Lower lobe of right lung (tissue), 2 donors: ENCODE results near the gene SERTM2. TPM values are rescaled to one million over a fixed set of nuclear protein-coding genes. Genes with fewer than 3 reads are reported as not detected.

ENCODE experiments used
- ATAC-seq, 2 donors: fragments of 200-7000 bp; cut with Tn5 transposase; one replicate each; pipeline ENCODE4 v1.9.1; 2020 to 2022; ENCODE audit warnings: mild to moderate bottlenecking in 2 of 2, moderate library complexity in 2 of 2
- DNase-seq: peaks from one replicate; pipeline ENCODE4 v3.0.0-alpha.2; 2020
- H3K27ac ChIP-seq: fragments of 200-600 bp; one replicate; pipeline ENCODE4 v1.8.0; 2022
- H3K27me3 ChIP-seq: fragments of 200-600 bp; one replicate; pipeline ENCODE4 v1.8.0; 2022; ENCODE audit warnings: low read depth
- H3K36me3 ChIP-seq: fragments of 200-600 bp; one replicate; pipeline ENCODE4 v1.8.0; 2022; ENCODE audit warnings: mild to moderate bottlenecking
- H3K4me1 ChIP-seq: fragments of 200-600 bp; one replicate; pipeline ENCODE4 v1.8.0; 2022
- H3K4me3 ChIP-seq: fragments of 200-600 bp; one replicate; pipeline ENCODE4 v1.8.0; 2022; ENCODE audit warnings: mild to moderate bottlenecking
- H3K9me3 ChIP-seq: fragments of 200-600 bp; one replicate; pipeline ENCODE4 v1.8.0; 2022
- CTCF ChIP-seq: fragments of 200-600 bp; IDR thresholded peaks from one replicate; pipeline ENCODE4 v1.8.0; 2022; ENCODE audit warnings: antibody characterized with exemption, mild to moderate bottlenecking
- intact Hi-C: fragments of 100-400 bp; cut with DNase I; formaldehyde crosslinking; loops from one replicate; pipeline ENCODE4 v1.11.0; 2022
- total RNA-seq: library from RNA; stranded (reverse); fragmentation: NEBNext Ultra II Directional; extraction: Animal tissue kit (Norgen Biotek cat#: 25700); gene quantifications from one replicate; pipeline ENCODE4 v1.2.1, GENCODE V29; 2021
- donor health status: DM: no; HTN: yes; CAD: no; lungs with severe emphysema.

SERTM2 gene
- total RNA-seq, 1 donor from 2014 or later: 0.09 TPM

GRCh38 chrX:111555406-111555958 lies 44.0 kb downstream of the SERTM2 start:
- ATAC-seq: no peak
- no peaks in the 10 kb centered on the region for H3K27me3 ChIP-seq
- H3K36me3 ChIP-seq: no peaks in the 10 kb centered on the region
- H3K27ac ChIP-seq: no peak overlapping the region
- no peak for TF ChIP-seq CTCF
- no peak for DNase-seq
- no peaks in the 10 kb centered on the region for H3K4me1 ChIP-seq
- intact Hi-C loops: no loop called here
- H3K4me3 ChIP-seq: no peak overlapping the region
- no peaks in the 10 kb centered on the region for H3K9me3 ChIP-seq

GRCh38 chrX:111560801-111561200 lies 49.4 kb downstream of the SERTM2 start:
- H3K27ac ChIP-seq: no peak overlapping the region
- H3K4me1 ChIP-seq: no peaks in the 10 kb centered on the region
- ATAC-seq: no peak
- DNase-seq: no peak
- TF ChIP-seq CTCF: no peak
- no peaks in the 10 kb centered on the region for H3K27me3 ChIP-seq
- no peak overlapping the region for H3K4me3 ChIP-seq
- H3K9me3 ChIP-seq: no peaks in the 10 kb centered on the region
- intact Hi-C loops: no loop called here
- no peaks in the 10 kb centered on the region for H3K36me3 ChIP-seq

- intact Hi-C loops: no loop called here
- no peak for DNase-seq
- no peak for TF ChIP-seq CTCF
- Histone ChIP-seq H3K4me3 (no peak overlapping the region), H3K9me3 (no peaks in the 10 kb centered on the region), H3K36me3 (no peaks in the 10 kb centered on the region), H3K27ac (no peak overlapping the region), H3K4me1 (no peaks in the 10 kb centered on the region), H3K27me3 (no peaks in the 10 kb centered on the region)
- no peak for ATAC-seq
Observed at GRCh38 chrX:111561851-111562250, 50.4 kb downstream of the SERTM2 start.

- DNase-seq: no peak
- Histone ChIP-seq H3K4me1 (no peaks in the 10 kb centered on the region), H3K9me3 (no peaks in the 10 kb centered on the region), H3K36me3 (no peaks in the 10 kb centered on the region), H3K27ac (no peak overlapping the region), H3K27me3 (no peaks in the 10 kb centered on the region), H3K4me3 (no peak overlapping the region)
- no peak for TF ChIP-seq CTCF
- intact Hi-C loops: no loop called here
- ATAC-seq: no peak
Observed at GRCh38 chrX:111567542-111568255, 56.3 kb downstream of the SERTM2 start.

GRCh38 chrX:111568354-111568753 lies 56.9 kb downstream of the SERTM2 start:
- ATAC-seq (no peak), DNase-seq (no peak)
- Histone ChIP-seq H3K27ac (no peak overlapping the region), H3K9me3 (no peaks in the 10 kb centered on the region), H3K4me1 (no peaks in the 10 kb centered on the region), H3K27me3 (no peaks in the 10 kb centered on the region), H3K36me3 (no peaks in the 10 kb centered on the region), H3K4me3 (no peak overlapping the region)
- no peak for TF ChIP-seq CTCF
- intact Hi-C loops: no loop called here
